HG02973 (cell line): ENCODE data around the gene AGRN.
"Not testable (repeated sequence)": the region's sequence is repeated elsewhere in the genome, so short reads cannot be mapped to it uniquely, and the experiment has no call there.

Source experiments
- ATAC-seq: cut with Tn5 transposase; IDR thresholded peaks from one replicate; pipeline ENCODE4 v1.9.1; 2021; ENCODE audit warnings: moderate library complexity; ENCODE audit not compliant: unreplicated experiment

Gene AGRN

GRCh38 chr1:1088801-1089680 is 69.1 kb downstream of the AGRN start:
- ATAC-seq = no peak

- ATAC-seq = no peak
Observed at GRCh38 chr1:1089731-1090423, 70.0 kb downstream of the AGRN start.

- ATAC-seq = no peak
Observed at GRCh38 chr1:1090424-1091343, 70.8 kb downstream of the AGRN start.

GRCh38 chr1:1091344-1092148 is 71.6 kb downstream of the AGRN start:
- no peak for ATAC-seq

GRCh38 chr1:1092149-1092855 is 72.4 kb downstream of the AGRN start:
- ATAC-seq = no peak

- no peak for ATAC-seq
Observed at GRCh38 chr1:1092894-1093609, 73.1 kb downstream of the AGRN start.

- no peak for ATAC-seq
Observed at GRCh38 chr1:1093610-1093943, 73.7 kb downstream of the AGRN start.

GRCh38 chr1:1094981-1095380 is 75.1 kb downstream of the AGRN start:
- no peak for ATAC-seq

GRCh38 chr1:1096136-1096535 is 76.2 kb downstream of the AGRN start:
- ATAC-seq = not testable (repeated sequence)

GRCh38 chr1:1098681-1099421 is 78.9 kb downstream of the AGRN start:
- ATAC-seq = no peak

- ATAC-seq = no peak
Observed at GRCh38 chr1:1099506-1100183, 79.7 kb downstream of the AGRN start.

GRCh38 chr1:1100296-1100695 is 80.4 kb downstream of the AGRN start:
- ATAC-seq = no peak

GRCh38 chr1:1101503-1101902 is 81.6 kb downstream of the AGRN start:
- ATAC-seq = no peak

- not testable (repeated sequence) for ATAC-seq
Observed at GRCh38 chr1:1104152-1104551, 84.2 kb downstream of the AGRN start.
